ENCODE measurements around the gene SLC29A1. TPM values are rescaled to one million over a fixed set of nuclear protein-coding genes. Genes with fewer than 3 reads are reported as not detected.

The SLC29A1 gene
- total RNA-seq, 1 experiment from 2014 or later = 92.8 TPM

DNA sequence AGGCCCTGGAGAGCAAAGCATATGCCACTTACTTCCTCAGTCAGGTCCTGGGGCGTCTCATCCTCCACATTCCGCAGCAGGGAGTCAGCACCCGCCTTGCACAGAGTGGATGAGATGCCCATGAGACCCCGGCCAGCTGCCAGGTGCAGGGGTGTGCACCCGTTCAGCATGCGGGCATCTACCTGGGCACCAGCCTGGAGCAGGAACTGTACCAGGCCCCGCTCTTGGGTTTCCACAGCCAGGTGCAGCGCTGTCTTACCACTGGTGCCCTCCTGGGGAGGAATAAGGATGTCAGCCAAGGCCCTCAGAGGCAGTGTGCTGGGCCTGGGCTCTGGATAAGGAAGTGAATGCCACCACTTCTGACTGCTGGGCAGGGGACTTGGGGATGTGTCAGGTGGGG is 36.6 kb downstream of the SLC29A1 start:
- intact Hi-C loops (cut with micrococcal nuclease; ENCODE audit: unreplicated experiment) = no loop called here
- H3K36me3 Mint-ChIP-seq (ENCODE audit: insufficient read depth, unreplicated experiment) = peaks cover 74% of the 10 kb centered on the region
- H3K9me3 Mint-ChIP-seq (ENCODE audit: low read depth, unreplicated experiment) = no peaks in the 10 kb centered on the region
- TF ChIP-seq, protein P1, sequence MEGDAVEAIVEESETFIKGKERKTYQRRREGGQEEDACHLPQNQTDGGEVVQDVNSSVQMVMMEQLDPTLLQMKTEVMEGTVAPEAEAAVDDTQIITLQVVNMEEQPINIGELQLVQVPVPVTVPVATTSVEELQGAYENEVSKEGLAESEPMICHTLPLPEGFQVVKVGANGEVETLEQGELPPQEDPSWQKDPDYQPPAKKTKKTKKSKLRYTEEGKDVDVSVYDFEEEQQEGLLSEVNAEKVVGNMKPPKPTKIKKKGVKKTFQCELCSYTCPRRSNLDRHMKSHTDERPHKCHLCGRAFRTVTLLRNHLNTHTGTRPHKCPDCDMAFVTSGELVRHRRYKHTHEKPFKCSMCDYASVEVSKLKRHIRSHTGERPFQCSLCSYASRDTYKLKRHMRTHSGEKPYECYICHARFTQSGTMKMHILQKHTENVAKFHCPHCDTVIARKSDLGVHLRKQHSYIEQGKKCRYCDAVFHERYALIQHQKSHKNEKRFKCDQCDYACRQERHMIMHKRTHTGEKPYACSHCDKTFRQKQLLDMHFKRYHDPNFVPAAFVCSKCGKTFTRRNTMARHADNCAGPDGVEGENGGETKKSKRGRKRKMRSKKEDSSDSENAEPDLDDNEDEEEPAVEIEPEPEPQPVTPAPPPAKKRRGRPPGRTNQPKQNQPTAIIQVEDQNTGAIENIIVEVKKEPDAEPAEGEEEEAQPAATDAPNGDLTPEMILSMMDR (IDR thresholded peaks at IDR 0.05; ENCODE audit: unreplicated experiment) = no peak
- H3K4me1 Mint-ChIP-seq (ENCODE audit: low read depth, unreplicated experiment) = peaks cover 76% of the 10 kb centered on the region
- H3K4me3 Mint-ChIP-seq (ENCODE audit: low read depth, unreplicated experiment) = no peak overlapping the region
- no peak for DNase-seq
- no peak overlapping the region for H3K27ac Mint-ChIP-seq (ENCODE audit: unreplicated experiment)
- CTCF ChIA-PET = no interaction called here
- BruUV-seq (replicated peaks) = no TSS peak
- H3K27me3 Mint-ChIP-seq (ENCODE audit: unreplicated experiment) = no peaks in the 10 kb centered on the region

DNA sequence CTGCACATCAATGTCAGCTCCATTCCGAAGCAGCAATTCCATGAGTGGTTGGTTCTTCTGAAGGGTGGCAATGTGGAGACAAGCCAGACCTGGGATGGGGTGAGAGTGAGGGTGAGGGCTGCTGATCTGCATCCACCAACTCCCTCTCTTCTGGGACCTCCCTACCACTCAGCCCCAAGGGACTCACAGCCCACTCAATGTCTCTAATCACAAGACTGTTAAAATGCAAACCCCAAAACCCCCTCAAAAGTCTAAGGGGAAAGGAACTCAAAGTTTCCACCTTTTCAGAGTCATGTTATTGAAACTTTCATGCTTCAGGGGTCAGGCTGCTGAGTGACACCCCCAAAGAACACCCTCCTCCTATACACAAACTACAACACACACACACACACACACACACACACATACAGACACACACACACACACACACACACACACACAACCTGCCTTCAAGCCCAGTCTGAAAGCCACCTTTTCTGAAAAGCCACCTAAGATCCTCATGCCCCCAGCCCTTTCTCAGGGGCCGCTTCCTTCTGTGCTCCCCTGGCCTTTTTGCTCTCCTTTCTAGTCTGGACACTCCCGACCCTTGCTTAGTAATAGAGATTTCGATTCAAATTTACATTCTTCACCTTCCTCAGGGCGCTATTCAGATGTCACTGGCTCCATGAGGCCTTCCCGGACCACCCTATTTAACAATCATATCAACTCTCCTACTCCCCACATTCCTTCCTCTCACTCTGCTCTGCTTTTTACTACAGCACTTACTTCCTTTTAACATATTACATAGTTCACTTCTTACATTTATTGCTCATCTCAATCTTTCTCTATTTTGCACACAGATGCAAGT is 37.3 kb downstream of the SLC29A1 start:
- Mint-ChIP-seq H3K27ac (ENCODE audit: unreplicated experiment) (no peak overlapping the region), H3K9me3 (ENCODE audit: low read depth, unreplicated experiment) (no peaks in the 10 kb centered on the region), H3K4me3 (ENCODE audit: low read depth, unreplicated experiment) (no peak overlapping the region), H3K27me3 (ENCODE audit: unreplicated experiment) (no peaks in the 10 kb centered on the region), H3K36me3 (ENCODE audit: insufficient read depth, unreplicated experiment) (peaks cover 74% of the 10 kb centered on the region), H3K4me1 (ENCODE audit: low read depth, unreplicated experiment) (peaks cover 69% of the 10 kb centered on the region)
- TF ChIP-seq, protein P1 (IDR thresholded peaks at IDR 0.05; ENCODE audit: unreplicated experiment) = no peak
- no TSS peak for BruUV-seq (replicated peaks)
- intact Hi-C loops (cut with micrococcal nuclease; ENCODE audit: unreplicated experiment) = no loop called here
- CTCF ChIA-PET = no interaction called here
- no peak for DNase-seq

DNA sequence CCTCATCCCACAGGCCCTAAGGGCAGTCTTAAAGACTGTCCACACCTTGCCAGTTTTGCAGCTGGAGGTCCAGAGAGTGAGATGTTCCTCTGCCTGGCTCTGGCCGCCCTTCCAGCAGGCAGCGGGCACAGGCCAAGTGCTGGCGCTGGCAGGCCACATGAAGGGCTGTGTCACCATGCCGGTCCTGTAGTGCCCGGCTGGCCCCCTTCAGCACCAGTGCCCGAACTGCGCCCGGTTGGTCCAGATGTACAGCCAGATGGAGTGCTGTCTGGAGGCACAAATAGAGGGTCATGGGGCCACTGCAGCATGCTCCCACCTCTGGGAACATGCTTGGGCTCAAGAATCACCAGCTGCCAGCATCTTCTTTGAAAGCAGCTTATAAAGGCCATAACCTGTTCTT is 38.2 kb downstream of the SLC29A1 start:
- no peaks in the 10 kb centered on the region for H3K9me3 Mint-ChIP-seq (ENCODE audit: low read depth, unreplicated experiment)

DNA sequence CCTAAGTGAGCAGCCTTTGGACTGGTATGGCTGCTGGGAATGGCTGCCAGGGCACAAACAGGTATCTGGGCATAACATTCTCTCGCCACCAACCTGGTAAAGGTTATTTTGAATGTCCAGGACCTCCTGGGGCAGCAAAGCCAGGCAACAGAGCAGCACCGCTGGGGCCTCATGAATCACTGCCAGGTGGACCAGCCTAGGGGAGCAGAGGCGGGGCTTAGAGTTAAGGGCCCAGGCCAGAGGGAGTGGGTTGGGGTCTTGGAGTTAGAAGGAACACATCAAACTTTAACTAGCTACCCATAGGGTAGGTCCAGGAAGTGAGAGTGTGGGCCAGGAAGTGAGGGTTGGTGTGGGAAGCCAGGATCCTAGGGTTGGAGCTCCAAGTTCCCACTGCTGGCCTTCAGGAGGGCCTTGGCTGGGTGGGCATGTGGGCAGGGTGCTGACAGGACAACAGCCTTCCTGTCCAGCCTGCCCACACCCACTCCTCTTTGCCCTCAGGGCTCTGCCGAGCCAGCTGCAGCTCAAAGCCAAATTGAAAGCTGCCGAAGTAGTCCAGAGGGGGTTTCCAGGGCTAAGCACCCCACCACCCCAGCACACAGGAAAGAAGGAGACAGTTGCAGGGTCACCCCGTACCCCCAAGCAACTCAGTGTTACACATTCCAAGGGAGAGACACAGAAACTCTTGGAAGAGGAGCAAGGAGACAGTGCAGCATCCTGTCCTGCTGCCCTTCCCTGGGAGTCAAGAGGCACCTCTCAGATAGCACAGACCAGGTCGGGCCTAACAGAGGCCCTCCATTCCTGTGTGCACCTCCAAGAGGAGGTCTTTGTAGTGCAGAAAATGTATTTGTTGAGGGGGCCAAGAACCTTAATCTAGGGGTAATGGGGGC is 39.3 kb downstream of the SLC29A1 start:
- peaks cover 53% of the 10 kb centered on the region for H3K4me1 Mint-ChIP-seq (ENCODE audit: low read depth, unreplicated experiment)
- intact Hi-C loops (cut with micrococcal nuclease; ENCODE audit: unreplicated experiment) = no loop called here
- H3K27me3 Mint-ChIP-seq (ENCODE audit: unreplicated experiment) = peaks cover 17% of the 10 kb centered on the region
- peak overlapping the region; percentile 80 for H3K27ac Mint-ChIP-seq (ENCODE audit: unreplicated experiment)
- TF ChIP-seq, protein P1 (IDR thresholded peaks at IDR 0.05; ENCODE audit: unreplicated experiment) = no peak
- CTCF ChIA-PET = interaction anchor here (0.5 to 1.3 kb wide), 4 partner anchors 44 to 1176 kb away, joined by 3 read pairs; no protein-coding TSS in a partner anchor
- H3K4me3 Mint-ChIP-seq (ENCODE audit: low read depth, unreplicated experiment) = peak overlapping the region; percentile 98
- no peak for DNase-seq
- BruUV-seq (replicated peaks) = no TSS peak
- H3K36me3 Mint-ChIP-seq (ENCODE audit: insufficient read depth, unreplicated experiment) = peaks cover 66% of the 10 kb centered on the region
- no peaks in the 10 kb centered on the region for H3K9me3 Mint-ChIP-seq (ENCODE audit: low read depth, unreplicated experiment)

More for the DNA sequence above, 38.2 kb downstream of the SLC29A1 start:
- peaks cover 73% of the 10 kb centered on the region for H3K36me3 Mint-ChIP-seq (ENCODE audit: insufficient read depth, unreplicated experiment)
- H3K27me3 Mint-ChIP-seq (ENCODE audit: unreplicated experiment) = peaks cover 6% of the 10 kb centered on the region
- intact Hi-C loops (cut with micrococcal nuclease; ENCODE audit: unreplicated experiment) = no loop called here
- no peak overlapping the region for H3K4me3 Mint-ChIP-seq (ENCODE audit: low read depth, unreplicated experiment)
- TF ChIP-seq, protein P1 (IDR thresholded peaks at IDR 0.05; ENCODE audit: unreplicated experiment) = no peak
- BruUV-seq (replicated peaks) = no TSS peak
- no peak overlapping the region for H3K27ac Mint-ChIP-seq (ENCODE audit: unreplicated experiment)
- CTCF ChIA-PET = interaction anchor here (0.5 to 0.6 kb wide), 3 partner anchors 45 to 1175 kb away, joined by 3 read pairs; no protein-coding TSS in a partner anchor
- H3K4me1 Mint-ChIP-seq (ENCODE audit: low read depth, unreplicated experiment) = peaks cover 60% of the 10 kb centered on the region
- DNase-seq = no peak
